OCI-LY7 (cell line): ENCODE data around the gene TRABD2B.

Experiments
- CTCF ChIP-seq: fragments of 200-600 bp; sonication (generic); conservative IDR thresholded peaks from 2 replicates; pipeline ENCODE4 v1.5.1; 2014; ENCODE audit warnings: mild to moderate bottlenecking, antibody characterized with exemption, low read length, moderate library complexity, mixed read lengths
- EZH2phosphoT487 ChIP-seq: fragments of 200-600 bp; sonication (generic); IDR thresholded peaks from 2 replicates; pipeline ENCODE4 v1.6.1; 2018; ENCODE audit warnings: low read depth, borderline replicate concordance, mild to moderate bottlenecking, mixed run types, antibody characterized with exemption, low read length, moderate library complexity, mixed read lengths

- TF ChIP-seq CTCF (no peak), EZH2phosphoT487 (no peak)
Measured at GRCh38 chr1:47835409-47835808, 161.8 kb downstream of the TRABD2B start.
